Spinal cord (tissue), 10 donors: ENCODE results near the gene COMT. TPM values are rescaled to one million over a fixed set of nuclear protein-coding genes. Genes with fewer than 3 reads are reported as not detected.

ENCODE experiments used
- DNase-seq, 6 donors: peaks; one replicate each; pipeline versions ENCODE4 v3.0.0 to v3.0.0-alpha.2; 2013 to 2015; ENCODE audit warnings: low spot score in 6 of 6, low read depth in 4 of 6
- H3K27ac ChIP-seq: one replicate; pipeline ENCODE4 v1.5.1; 2013; ENCODE audit warnings: low read depth, low read length, control low read depth
- H3K27me3 ChIP-seq: one replicate; pipeline ENCODE4 v1.6.1; 2013; ENCODE audit warnings: low read length; ENCODE audit not compliant: control insufficient read depth, insufficient read depth
- H3K36me3 ChIP-seq: one replicate; pipeline ENCODE4 v1.6.1; 2013; ENCODE audit warnings: low read length; ENCODE audit not compliant: control insufficient read depth, insufficient read depth
- H3K4me1 ChIP-seq: one replicate; pipeline ENCODE4 v1.6.1; 2013; ENCODE audit warnings: low read length; ENCODE audit not compliant: control insufficient read depth, insufficient read depth
- H3K4me3 ChIP-seq: one replicate; pipeline ENCODE4 v1.5.1; 2013; ENCODE audit warnings: low read depth, low read length, control low read depth
- H3K9me3 ChIP-seq: one replicate; pipeline ENCODE4 v1.6.1; 2013; ENCODE audit warnings: low read length; ENCODE audit not compliant: control insufficient read depth, insufficient read depth
- WGBS: methylation state at CpG from one replicate; pipeline ENCODE4 v1.1.5; 2013; ENCODE audit warnings: missing lambda C conversion rate; ENCODE audit not compliant: insufficient coverage; 5-methylcytosine and 5-hydroxymethylcytosine counted together
- polyA plus RNA-seq, 2 donors: library from polyadenylated mRNA; unstranded; fragments of 120-200 nt; gene quantifications; one replicate each; pipeline ENCODE4 v1.2.1, GENCODE V29; 2013; ENCODE audit not compliant: insufficient read length in 2 of 2
- total RNA-seq, 2 donors: library from RNA; depleted of rRNA in 1 of 2; stranded (reverse); fragments of 120-200 nt in 1 of 2; fragments of >200 nt in 1 of 2; gene quantifications; one replicate each; pipeline versions ENCODE4 v1.2.3 to v1.2.4, GENCODE V29; 2013 to 2014
- donor health status: healthy.

Gene COMT
- total and polyA plus RNA-seq, 4 donors = 72.6 to 158 (median 146) TPM

- peaks cover 97% of the 10 kb centered on the region for H3K36me3 ChIP-seq
- no peak for DNase-seq
These were observed 26.4 kb downstream of the COMT start for GRCh38 chr22:19967850-19968449.

DNA sequence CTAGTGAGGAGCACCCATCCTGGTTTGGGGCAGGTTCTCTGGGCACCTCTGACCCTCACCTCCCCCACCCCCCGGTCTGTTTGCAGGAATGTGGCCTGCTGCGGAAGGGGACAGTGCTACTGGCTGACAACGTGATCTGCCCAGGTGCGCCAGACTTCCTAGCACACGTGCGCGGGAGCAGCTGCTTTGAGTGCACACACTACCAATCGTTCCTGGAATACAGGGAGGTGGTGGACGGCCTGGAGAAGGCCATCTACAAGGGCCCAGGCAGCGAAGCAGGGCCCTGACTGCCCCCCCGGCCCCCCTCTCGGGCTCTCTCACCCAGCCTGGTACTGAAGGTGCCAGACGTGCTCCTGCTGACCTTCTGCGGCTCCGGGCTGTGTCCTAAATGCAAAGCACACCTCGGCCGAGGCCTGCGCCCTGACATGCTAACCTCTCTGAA lies 26.9 kb downstream of the COMT start:
- H3K36me3 ChIP-seq = peaks cover 97% of the 10 kb centered on the region
- DNase-seq = no peak
- WGBS = 87% methylated on average over 13 of the region's 18 CpGs
- H3K27ac ChIP-seq = no peak overlapping the region
- no peaks in the 10 kb centered on the region for H3K9me3 ChIP-seq
- no peaks in the 10 kb centered on the region for H3K27me3 ChIP-seq
- no peak overlapping the region for H3K4me3 ChIP-seq
- peaks cover 51% of the 10 kb centered on the region for H3K4me1 ChIP-seq

More at GRCh38 chr22:19967850-19968449, 26.4 kb downstream of the COMT start:
- WGBS = 90% methylated on average over 5 of the region's 7 CpGs
- Histone ChIP-seq H3K27me3 (no peaks in the 10 kb centered on the region), H3K4me1 (peaks cover 53% of the 10 kb centered on the region), H3K9me3 (no peaks in the 10 kb centered on the region), H3K4me3 (no peak overlapping the region), H3K27ac (no peak overlapping the region)

- Histone ChIP-seq H3K27ac (no peak overlapping the region), H3K9me3 (no peaks in the 10 kb centered on the region), H3K36me3 (peaks cover 97% of the 10 kb centered on the region), H3K4me3 (no peak overlapping the region), H3K27me3 (no peaks in the 10 kb centered on the region), H3K4me1 (peaks cover 57% of the 10 kb centered on the region)
- 78% methylated on average over 8 of the region's 11 CpGs for WGBS
- DNase-seq = no peak
These were observed 27.8 kb downstream of the COMT start for GRCh38 chr22:19969141-19969928.

- no peak for DNase-seq
- WGBS = 82% methylated on average over 9 of the region's 9 CpGs
- H3K4me3 ChIP-seq = no peak overlapping the region
- H3K9me3 ChIP-seq = no peaks in the 10 kb centered on the region
- H3K27me3 ChIP-seq = no peaks in the 10 kb centered on the region
- H3K27ac ChIP-seq = no peak overlapping the region
- H3K36me3 ChIP-seq = peaks cover 97% of the 10 kb centered on the region
- H3K4me1 ChIP-seq = peaks cover 58% of the 10 kb centered on the region
These were observed 28.5 kb downstream of the COMT start for GRCh38 chr22:19970031-19970478.

- Histone ChIP-seq H3K36me3 (peaks cover 99% of the 10 kb centered on the region), H3K27ac (no peak overlapping the region), H3K9me3 (no peaks in the 10 kb centered on the region), H3K27me3 (no peaks in the 10 kb centered on the region), H3K4me1 (peaks cover 58% of the 10 kb centered on the region), H3K4me3 (no peak overlapping the region)
- 52% methylated on average over 22 of the region's 25 CpGs for WGBS
- peak in 2 of 6 donors; percentile 68 to 77 for DNase-seq
These were observed 29.1 kb downstream of the COMT start for GRCh38 chr22:19970479-19971275.

- H3K9me3 ChIP-seq = no peaks in the 10 kb centered on the region
- peaks cover 99% of the 10 kb centered on the region for H3K36me3 ChIP-seq
- DNase-seq = no peak
- H3K4me1 ChIP-seq = peaks cover 58% of the 10 kb centered on the region
- H3K4me3 ChIP-seq = no peak overlapping the region
- 80% methylated on average over 19 of the region's 28 CpGs for WGBS
- no peak overlapping the region for H3K27ac ChIP-seq
- no peaks in the 10 kb centered on the region for H3K27me3 ChIP-seq
These were observed 29.9 kb downstream of the COMT start for GRCh38 chr22:19971276-19972124.

- Histone ChIP-seq H3K4me3 (no peak overlapping the region), H3K36me3 (peaks cover 99% of the 10 kb centered on the region), H3K27ac (no peak overlapping the region)
These were observed 30.7 kb downstream of the COMT start for GRCh38 chr22:19972251-19972650.

GRCh38 chr22:19972652-19973550 lies 31.3 kb downstream of the COMT start:
- peaks cover 52% of the 10 kb centered on the region for H3K4me1 ChIP-seq

More at GRCh38 chr22:19972251-19972650, 30.7 kb downstream of the COMT start:
- DNase-seq = no peak
- WGBS = 87% methylated on average over 9 of the region's 9 CpGs
- Histone ChIP-seq H3K27me3 (no peaks in the 10 kb centered on the region), H3K9me3 (no peaks in the 10 kb centered on the region), H3K4me1 (peaks cover 55% of the 10 kb centered on the region)

More at GRCh38 chr22:19972652-19973550, 31.3 kb downstream of the COMT start:
- 91% methylated on average over 45 of the region's 50 CpGs for WGBS
- no peak for DNase-seq
- no peaks in the 10 kb centered on the region for H3K27me3 ChIP-seq
- no peak overlapping the region for H3K4me3 ChIP-seq
- H3K27ac ChIP-seq = no peak overlapping the region
- H3K36me3 ChIP-seq = peaks cover 100% of the 10 kb centered on the region
- no peaks in the 10 kb centered on the region for H3K9me3 ChIP-seq
